WTC11 (cell line): Measurements from ENCODE around the gene CLEC2A. TPM values are rescaled to one million over a fixed set of nuclear protein-coding genes. Genes with fewer than 3 reads are reported as not detected.
A peak's percentile ranks its signal among the peaks of the same experiment; 100 is the strongest.

Experiments used
- ATAC-seq: fragments of 200-7000 bp; cut with Tn5 transposase; 2 replicates; pipeline ENCODE4 v1.10.0; 2021; ENCODE audit warnings: mild to moderate bottlenecking, moderate library complexity
- CTCF ChIA-PET: fragments of 300-600 bp; sonication (Branson Sonifier 250); formaldehyde crosslinking; loops from one replicate; lab custom pipeline; 2021; ENCODE audit warnings: antibody characterized with exemption; lab: Charles Lee
- POLR2A ChIA-PET: fragments of 350-600 bp; sonication (Branson Sonifier 250); formaldehyde crosslinking; loops from one replicate; lab custom pipeline; 2021; ENCODE audit warnings: antibody characterized with exemption; lab: Charles Lee
- DNase-seq: peaks from one replicate; pipeline ENCODE4 v3.0.0; 2021; ENCODE audit warnings: low spot score
- H3K27ac Mint-ChIP-seq: 2 replicates; pipeline ENCODE4 v1.8.0; 2021; ENCODE audit warnings: mixed read lengths
- H3K27me3 Mint-ChIP-seq: 2 replicates; pipeline ENCODE4 v1.8.0; 2021; ENCODE audit warnings: low read depth, mild to moderate bottlenecking, moderate library complexity, mixed read lengths
- H3K36me3 Mint-ChIP-seq: 2 replicates; pipeline ENCODE4 v1.8.0; 2021; ENCODE audit warnings: mixed read lengths
- H3K4me1 Mint-ChIP-seq: 2 replicates; pipeline ENCODE4 v1.8.0; 2022; ENCODE audit warnings: mixed read lengths
- H3K4me3 Mint-ChIP-seq: 2 replicates; pipeline ENCODE4 v1.8.0; 2021; ENCODE audit warnings: mild to moderate bottlenecking, moderate library complexity, mixed read lengths
- H3K9me3 Mint-ChIP-seq: 2 replicates; pipeline ENCODE4 v1.8.0; 2021; ENCODE audit warnings: mixed read lengths
- ESRRA ChIP-seq: sonication (generic); formaldehyde crosslinking; IDR thresholded peaks from 2 replicates; pipeline ENCODE4 v1.8.1; 2022; ENCODE audit warnings: mild to moderate bottlenecking, missing genetic modification reagents, borderline replicate concordance
- NFE2L1 ChIP-seq: sonication (generic); formaldehyde crosslinking; IDR thresholded peaks from 2 replicates; pipeline ENCODE4 v1.8.1; 2023; ENCODE audit warnings: missing genetic modification reagents
- TCF7 ChIP-seq: sonication (generic); formaldehyde crosslinking; IDR thresholded peaks from 2 replicates; pipeline ENCODE4 v1.8.0; 2022; ENCODE audit warnings: mild to moderate bottlenecking, low read depth, missing genetic modification reagents, moderate library complexity
- TEAD4 ChIP-seq: sonication (generic); formaldehyde crosslinking; IDR thresholded peaks from 2 replicates; pipeline ENCODE4 v1.8.0; 2022; ENCODE audit warnings: mild to moderate bottlenecking, missing genetic modification reagents
- total RNA-seq: library from RNA; stranded (reverse); gene quantifications from 3 replicates; pipeline ENCODE4 v1.2.3, GENCODE V29; 2021
- TF ChIP-seq, protein P1 (sequence below): fragments of 250-450 bp; sonication (Bioruptor Pico); IDR thresholded peaks from 2 replicates; pipeline ENCODE4 v1.9.0; 2021; ENCODE audit warnings: mild to moderate bottlenecking, borderline replicate concordance
- TF ChIP-seq, protein P2 (sequence below): sonication (generic); formaldehyde crosslinking; IDR thresholded peaks from 2 replicates; pipeline ENCODE4 v1.8.1; 2022; ENCODE audit warnings: mild to moderate bottlenecking, missing genetic modification reagents, moderate library complexity, borderline replicate concordance
- TF ChIP-seq, protein P3 (sequence below): sonication (generic); formaldehyde crosslinking; IDR thresholded peaks from 2 replicates; pipeline ENCODE4 v1.8.1; 2022; ENCODE audit warnings: mild to moderate bottlenecking, moderate library complexity, missing genetic modification reagents
- TF ChIP-seq, protein P4 (sequence below): sonication (generic); formaldehyde crosslinking; IDR thresholded peaks from 2 replicates; pipeline ENCODE4 v1.8.0; 2022; ENCODE audit warnings: mild to moderate bottlenecking, missing genetic modification reagents
- TF ChIP-seq, protein P5 (sequence below): sonication (generic); formaldehyde crosslinking; IDR thresholded peaks from 2 replicates; pipeline ENCODE4 v1.8.1; 2023; ENCODE audit warnings: mild to moderate bottlenecking, missing genetic modification reagents, moderate library complexity
- TF ChIP-seq, protein P6 (sequence below): sonication (generic); formaldehyde crosslinking; IDR thresholded peaks from 2 replicates; pipeline ENCODE4 v1.8.0; 2023; ENCODE audit warnings: missing genetic modification reagents, mild to moderate bottlenecking, borderline replicate concordance
- TF ChIP-seq, protein P7 (sequence below): sonication (generic); formaldehyde crosslinking; conservative IDR thresholded peaks from 2 replicates; pipeline ENCODE4 v1.8.1; 2023; ENCODE audit warnings: mild to moderate bottlenecking, low read depth, missing genetic modification reagents, moderate library complexity
- TF ChIP-seq, protein P8 (sequence below): sonication (generic); formaldehyde crosslinking; IDR thresholded peaks from 2 replicates; pipeline ENCODE4 v1.8.0; 2022; ENCODE audit warnings: mild to moderate bottlenecking, missing genetic modification reagents

The CLEC2A gene
- total RNA-seq, 1 experiment from 2014 or later: 3.5 TPM

DNA sequence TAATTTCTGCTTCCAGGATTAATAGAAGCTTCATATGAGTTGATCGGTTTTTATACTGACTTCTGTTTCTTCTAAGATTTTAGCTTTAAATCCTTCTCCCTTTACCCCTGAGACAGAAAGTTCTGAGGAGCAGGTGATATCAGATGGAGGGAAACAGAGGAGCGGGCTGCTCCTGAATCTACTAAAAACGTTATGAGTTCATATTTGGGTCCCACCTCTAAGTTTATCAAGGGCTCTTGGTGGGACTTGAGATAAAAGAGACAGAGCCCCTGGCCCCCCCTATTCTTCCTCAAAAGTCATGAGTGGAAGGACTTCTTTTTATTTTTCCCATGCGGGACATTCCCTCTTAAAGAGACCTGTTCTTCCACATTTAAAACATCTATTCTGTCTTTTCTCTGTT is 23.8 kb downstream of the CLEC2A start (continued):
- TF ChIP-seq, protein P1, sequence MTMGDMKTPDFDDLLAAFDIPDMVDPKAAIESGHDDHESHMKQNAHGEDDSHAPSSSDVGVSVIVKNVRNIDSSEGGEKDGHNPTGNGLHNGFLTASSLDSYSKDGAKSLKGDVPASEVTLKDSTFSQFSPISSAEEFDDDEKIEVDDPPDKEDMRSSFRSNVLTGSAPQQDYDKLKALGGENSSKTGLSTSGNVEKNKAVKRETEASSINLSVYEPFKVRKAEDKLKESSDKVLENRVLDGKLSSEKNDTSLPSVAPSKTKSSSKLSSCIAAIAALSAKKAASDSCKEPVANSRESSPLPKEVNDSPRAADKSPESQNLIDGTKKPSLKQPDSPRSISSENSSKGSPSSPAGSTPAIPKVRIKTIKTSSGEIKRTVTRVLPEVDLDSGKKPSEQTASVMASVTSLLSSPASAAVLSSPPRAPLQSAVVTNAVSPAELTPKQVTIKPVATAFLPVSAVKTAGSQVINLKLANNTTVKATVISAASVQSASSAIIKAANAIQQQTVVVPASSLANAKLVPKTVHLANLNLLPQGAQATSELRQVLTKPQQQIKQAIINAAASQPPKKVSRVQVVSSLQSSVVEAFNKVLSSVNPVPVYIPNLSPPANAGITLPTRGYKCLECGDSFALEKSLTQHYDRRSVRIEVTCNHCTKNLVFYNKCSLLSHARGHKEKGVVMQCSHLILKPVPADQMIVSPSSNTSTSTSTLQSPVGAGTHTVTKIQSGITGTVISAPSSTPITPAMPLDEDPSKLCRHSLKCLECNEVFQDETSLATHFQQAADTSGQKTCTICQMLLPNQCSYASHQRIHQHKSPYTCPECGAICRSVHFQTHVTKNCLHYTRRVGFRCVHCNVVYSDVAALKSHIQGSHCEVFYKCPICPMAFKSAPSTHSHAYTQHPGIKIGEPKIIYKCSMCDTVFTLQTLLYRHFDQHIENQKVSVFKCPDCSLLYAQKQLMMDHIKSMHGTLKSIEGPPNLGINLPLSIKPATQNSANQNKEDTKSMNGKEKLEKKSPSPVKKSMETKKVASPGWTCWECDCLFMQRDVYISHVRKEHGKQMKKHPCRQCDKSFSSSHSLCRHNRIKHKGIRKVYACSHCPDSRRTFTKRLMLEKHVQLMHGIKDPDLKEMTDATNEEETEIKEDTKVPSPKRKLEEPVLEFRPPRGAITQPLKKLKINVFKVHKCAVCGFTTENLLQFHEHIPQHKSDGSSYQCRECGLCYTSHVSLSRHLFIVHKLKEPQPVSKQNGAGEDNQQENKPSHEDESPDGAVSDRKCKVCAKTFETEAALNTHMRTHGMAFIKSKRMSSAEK: no peak
- TF ChIP-seq ESRRA (CRISPR knock-in tag) (no peak), TEAD4 (CRISPR knock-in tag) (no peak), TCF7 (no peak)
- TF ChIP-seq, protein P2, sequence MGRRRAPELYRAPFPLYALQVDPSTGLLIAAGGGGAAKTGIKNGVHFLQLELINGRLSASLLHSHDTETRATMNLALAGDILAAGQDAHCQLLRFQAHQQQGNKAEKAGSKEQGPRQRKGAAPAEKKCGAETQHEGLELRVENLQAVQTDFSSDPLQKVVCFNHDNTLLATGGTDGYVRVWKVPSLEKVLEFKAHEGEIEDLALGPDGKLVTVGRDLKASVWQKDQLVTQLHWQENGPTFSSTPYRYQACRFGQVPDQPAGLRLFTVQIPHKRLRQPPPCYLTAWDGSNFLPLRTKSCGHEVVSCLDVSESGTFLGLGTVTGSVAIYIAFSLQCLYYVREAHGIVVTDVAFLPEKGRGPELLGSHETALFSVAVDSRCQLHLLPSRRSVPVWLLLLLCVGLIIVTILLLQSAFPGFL (CRISPR knock-in tag): no peak
- TF ChIP-seq, protein P3, sequence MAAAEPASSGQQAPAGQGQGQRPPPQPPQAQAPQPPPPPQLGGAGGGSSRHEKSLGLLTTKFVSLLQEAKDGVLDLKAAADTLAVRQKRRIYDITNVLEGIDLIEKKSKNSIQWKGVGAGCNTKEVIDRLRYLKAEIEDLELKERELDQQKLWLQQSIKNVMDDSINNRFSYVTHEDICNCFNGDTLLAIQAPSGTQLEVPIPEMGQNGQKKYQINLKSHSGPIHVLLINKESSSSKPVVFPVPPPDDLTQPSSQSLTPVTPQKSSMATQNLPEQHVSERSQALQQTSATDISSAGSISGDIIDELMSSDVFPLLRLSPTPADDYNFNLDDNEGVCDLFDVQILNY (CRISPR knock-in tag): no peak
- TF ChIP-seq, protein P4, sequence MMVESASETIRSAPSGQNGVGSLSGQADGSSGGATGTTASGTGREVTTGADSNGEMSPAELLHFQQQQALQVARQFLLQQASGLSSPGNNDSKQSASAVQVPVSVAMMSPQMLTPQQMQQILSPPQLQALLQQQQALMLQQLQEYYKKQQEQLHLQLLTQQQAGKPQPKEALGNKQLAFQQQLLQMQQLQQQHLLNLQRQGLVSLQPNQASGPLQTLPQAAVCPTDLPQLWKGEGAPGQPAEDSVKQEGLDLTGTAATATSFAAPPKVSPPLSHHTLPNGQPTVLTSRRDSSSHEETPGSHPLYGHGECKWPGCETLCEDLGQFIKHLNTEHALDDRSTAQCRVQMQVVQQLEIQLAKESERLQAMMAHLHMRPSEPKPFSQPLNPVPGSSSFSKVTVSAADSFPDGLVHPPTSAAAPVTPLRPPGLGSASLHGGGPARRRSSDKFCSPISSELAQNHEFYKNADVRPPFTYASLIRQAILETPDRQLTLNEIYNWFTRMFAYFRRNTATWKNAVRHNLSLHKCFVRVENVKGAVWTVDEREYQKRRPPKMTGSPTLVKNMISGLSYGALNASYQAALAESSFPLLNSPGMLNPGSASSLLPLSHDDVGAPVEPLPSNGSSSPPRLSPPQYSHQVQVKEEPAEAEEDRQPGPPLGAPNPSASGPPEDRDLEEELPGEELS (CRISPR knock-in tag): no peak

DNA sequence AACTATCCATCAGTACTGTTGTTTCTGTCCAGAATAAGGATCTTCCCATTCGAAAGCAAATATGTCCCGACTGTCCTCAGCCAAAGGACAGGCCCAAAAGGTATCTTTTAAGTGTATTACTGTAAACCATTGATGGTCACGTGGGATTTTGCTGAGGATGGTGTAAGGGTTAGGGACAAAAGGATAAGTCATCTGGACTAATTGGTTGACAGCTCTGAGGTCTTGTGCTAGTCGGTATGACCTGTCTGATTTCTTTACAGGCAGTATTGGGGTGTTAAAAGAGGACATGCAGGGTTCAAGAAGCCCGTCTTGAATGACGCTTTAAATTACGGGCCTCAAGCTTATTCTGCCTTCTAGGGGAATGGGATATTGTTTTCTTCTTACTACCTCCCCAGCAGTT is 24.4 kb downstream of the CLEC2A start:
- Mint-ChIP-seq H3K4me1 (peaks cover 22% of the 10 kb centered on the region), H3K27me3 (peaks cover 8% of the 10 kb centered on the region), H3K36me3 (peaks cover 78% of the 10 kb centered on the region), H3K27ac (no peak overlapping the region), H3K4me3 (peak overlapping the region; percentile 76), H3K9me3 (peaks cover 75% of the 10 kb centered on the region)
- TF ChIP-seq, protein P5, sequence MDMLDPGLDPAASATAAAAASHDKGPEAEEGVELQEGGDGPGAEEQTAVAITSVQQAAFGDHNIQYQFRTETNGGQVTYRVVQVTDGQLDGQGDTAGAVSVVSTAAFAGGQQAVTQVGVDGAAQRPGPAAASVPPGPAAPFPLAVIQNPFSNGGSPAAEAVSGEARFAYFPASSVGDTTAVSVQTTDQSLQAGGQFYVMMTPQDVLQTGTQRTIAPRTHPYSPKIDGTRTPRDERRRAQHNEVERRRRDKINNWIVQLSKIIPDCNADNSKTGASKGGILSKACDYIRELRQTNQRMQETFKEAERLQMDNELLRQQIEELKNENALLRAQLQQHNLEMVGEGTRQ (CRISPR knock-in tag): no peak
- TF ChIP-seq, protein P6, sequence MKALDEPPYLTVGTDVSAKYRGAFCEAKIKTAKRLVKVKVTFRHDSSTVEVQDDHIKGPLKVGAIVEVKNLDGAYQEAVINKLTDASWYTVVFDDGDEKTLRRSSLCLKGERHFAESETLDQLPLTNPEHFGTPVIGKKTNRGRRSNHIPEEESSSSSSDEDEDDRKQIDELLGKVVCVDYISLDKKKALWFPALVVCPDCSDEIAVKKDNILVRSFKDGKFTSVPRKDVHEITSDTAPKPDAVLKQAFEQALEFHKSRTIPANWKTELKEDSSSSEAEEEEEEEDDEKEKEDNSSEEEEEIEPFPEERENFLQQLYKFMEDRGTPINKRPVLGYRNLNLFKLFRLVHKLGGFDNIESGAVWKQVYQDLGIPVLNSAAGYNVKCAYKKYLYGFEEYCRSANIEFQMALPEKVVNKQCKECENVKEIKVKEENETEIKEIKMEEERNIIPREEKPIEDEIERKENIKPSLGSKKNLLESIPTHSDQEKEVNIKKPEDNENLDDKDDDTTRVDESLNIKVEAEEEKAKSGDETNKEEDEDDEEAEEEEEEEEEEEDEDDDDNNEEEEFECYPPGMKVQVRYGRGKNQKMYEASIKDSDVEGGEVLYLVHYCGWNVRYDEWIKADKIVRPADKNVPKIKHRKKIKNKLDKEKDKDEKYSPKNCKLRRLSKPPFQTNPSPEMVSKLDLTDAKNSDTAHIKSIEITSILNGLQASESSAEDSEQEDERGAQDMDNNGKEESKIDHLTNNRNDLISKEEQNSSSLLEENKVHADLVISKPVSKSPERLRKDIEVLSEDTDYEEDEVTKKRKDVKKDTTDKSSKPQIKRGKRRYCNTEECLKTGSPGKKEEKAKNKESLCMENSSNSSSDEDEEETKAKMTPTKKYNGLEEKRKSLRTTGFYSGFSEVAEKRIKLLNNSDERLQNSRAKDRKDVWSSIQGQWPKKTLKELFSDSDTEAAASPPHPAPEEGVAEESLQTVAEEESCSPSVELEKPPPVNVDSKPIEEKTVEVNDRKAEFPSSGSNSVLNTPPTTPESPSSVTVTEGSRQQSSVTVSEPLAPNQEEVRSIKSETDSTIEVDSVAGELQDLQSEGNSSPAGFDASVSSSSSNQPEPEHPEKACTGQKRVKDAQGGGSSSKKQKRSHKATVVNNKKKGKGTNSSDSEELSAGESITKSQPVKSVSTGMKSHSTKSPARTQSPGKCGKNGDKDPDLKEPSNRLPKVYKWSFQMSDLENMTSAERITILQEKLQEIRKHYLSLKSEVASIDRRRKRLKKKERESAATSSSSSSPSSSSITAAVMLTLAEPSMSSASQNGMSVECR: no peak
- TF ChIP-seq, protein P7, sequence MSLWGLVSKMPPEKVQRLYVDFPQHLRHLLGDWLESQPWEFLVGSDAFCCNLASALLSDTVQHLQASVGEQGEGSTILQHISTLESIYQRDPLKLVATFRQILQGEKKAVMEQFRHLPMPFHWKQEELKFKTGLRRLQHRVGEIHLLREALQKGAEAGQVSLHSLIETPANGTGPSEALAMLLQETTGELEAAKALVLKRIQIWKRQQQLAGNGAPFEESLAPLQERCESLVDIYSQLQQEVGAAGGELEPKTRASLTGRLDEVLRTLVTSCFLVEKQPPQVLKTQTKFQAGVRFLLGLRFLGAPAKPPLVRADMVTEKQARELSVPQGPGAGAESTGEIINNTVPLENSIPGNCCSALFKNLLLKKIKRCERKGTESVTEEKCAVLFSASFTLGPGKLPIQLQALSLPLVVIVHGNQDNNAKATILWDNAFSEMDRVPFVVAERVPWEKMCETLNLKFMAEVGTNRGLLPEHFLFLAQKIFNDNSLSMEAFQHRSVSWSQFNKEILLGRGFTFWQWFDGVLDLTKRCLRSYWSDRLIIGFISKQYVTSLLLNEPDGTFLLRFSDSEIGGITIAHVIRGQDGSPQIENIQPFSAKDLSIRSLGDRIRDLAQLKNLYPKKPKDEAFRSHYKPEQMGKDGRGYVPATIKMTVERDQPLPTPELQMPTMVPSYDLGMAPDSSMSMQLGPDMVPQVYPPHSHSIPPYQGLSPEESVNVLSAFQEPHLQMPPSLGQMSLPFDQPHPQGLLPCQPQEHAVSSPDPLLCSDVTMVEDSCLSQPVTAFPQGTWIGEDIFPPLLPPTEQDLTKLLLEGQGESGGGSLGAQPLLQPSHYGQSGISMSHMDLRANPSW (CRISPR knock-in tag): no peak
- TF ChIP-seq NFE2L1 (CRISPR knock-in tag): no peak
- TF ChIP-seq, protein P8, sequence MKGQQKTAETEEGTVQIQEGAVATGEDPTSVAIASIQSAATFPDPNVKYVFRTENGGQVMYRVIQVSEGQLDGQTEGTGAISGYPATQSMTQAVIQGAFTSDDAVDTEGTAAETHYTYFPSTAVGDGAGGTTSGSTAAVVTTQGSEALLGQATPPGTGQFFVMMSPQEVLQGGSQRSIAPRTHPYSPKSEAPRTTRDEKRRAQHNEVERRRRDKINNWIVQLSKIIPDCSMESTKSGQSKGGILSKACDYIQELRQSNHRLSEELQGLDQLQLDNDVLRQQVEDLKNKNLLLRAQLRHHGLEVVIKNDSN: no peak
- ChIA-PET CTCF (interaction anchor here (0.9 kb wide), 1 partner anchor 94 kb away, joined by 3 read pairs; no protein-coding TSS in a partner anchor), POLR2A (no interaction called here)
- DNase-seq (no peak), ATAC-seq (no peak)
